NB4 (cell line): ENCODE results near the gene EXOSC7.
"Not testable (repeated sequence)": the region's sequence is repeated elsewhere in the genome, so short reads cannot be mapped to it uniquely, and the experiment has no call there.

Experiments used
- DNase-seq: peaks from one replicate; pipeline ENCODE4 v3.0.0; 2010; ENCODE audit warnings: low read depth
- H3K4me3 ChIP-seq: one replicate; pipeline ENCODE4 v1.5.1; 2011; ENCODE audit warnings: mild to moderate bottlenecking, low read depth, low read length, moderate library complexity
- MAX ChIP-seq: IDR thresholded peaks from 2 replicates; pipeline ENCODE4 v1.6.1; 2011; ENCODE audit warnings: low read depth, low read length
- MYC ChIP-seq: IDR thresholded peaks from 2 replicates; pipeline ENCODE4 v1.6.1; 2011; ENCODE audit warnings: low read depth, low read length
- POLR2A ChIP-seq: IDR thresholded peaks from 2 replicates; pipeline ENCODE4 v1.6.1; 2011; ENCODE audit warnings: mild to moderate bottlenecking; ENCODE audit not compliant: insufficient read length; ENCODE audit errors: extremely low read depth
- TF ChIP-seq, protein P1 (sequence below): IDR thresholded peaks from one replicate; pipeline ENCODE4 v1.5.1; 2012; ENCODE audit warnings: low read depth, low read length

EXOSC7 gene

DNA sequence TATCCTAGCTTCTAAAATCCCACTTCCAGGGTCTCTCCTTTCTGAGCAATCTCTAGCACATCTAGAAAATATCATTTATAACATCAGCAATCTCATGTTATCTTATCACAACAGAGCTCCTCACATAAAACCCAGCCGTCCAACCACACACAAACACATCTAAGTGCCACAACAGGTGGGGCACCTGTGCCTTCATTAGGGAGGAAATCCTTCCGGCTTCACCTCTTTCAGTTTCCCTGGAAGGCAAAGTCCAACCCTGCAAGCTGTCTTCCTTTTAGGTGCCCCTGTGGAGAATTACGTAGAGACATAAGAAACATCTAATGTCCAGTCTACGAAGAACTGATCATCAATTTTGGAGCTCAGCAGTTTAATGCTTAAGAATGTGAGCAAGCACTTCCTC is 1.6 kb upstream of the EXOSC7 start:
- peak overlapping the region; percentile 89 for H3K4me3 ChIP-seq
- TF ChIP-seq, protein P1, sequence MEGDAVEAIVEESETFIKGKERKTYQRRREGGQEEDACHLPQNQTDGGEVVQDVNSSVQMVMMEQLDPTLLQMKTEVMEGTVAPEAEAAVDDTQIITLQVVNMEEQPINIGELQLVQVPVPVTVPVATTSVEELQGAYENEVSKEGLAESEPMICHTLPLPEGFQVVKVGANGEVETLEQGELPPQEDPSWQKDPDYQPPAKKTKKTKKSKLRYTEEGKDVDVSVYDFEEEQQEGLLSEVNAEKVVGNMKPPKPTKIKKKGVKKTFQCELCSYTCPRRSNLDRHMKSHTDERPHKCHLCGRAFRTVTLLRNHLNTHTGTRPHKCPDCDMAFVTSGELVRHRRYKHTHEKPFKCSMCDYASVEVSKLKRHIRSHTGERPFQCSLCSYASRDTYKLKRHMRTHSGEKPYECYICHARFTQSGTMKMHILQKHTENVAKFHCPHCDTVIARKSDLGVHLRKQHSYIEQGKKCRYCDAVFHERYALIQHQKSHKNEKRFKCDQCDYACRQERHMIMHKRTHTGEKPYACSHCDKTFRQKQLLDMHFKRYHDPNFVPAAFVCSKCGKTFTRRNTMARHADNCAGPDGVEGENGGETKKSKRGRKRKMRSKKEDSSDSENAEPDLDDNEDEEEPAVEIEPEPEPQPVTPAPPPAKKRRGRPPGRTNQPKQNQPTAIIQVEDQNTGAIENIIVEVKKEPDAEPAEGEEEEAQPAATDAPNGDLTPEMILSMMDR: no peak
- TF ChIP-seq MAX (no peak), POLR2A (no peak), MYC (no peak)
- no peak for DNase-seq

DNA sequence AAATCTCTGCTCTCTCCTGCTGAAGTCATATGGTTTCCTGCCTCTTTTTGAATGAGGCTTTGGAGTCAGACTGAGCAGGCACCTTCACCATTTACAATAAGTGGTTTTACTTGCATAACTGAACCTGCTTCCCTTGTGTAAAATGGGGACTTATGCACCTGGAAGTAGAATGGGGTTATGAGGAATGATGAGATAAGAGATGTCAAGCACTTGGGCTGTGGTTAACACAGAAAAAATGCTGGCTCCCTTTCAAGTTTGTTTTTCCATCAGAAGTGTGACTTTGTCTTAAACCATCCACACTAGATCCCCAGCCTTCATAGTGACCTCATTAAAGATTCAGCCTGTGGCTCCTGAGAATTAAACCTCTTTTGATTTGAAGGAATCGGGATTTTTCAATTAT is 5.2 kb downstream of the EXOSC7 start:
- TF ChIP-seq MYC: no peak
- TF ChIP-seq, protein P1: no peak
- TF ChIP-seq MAX: no peak
- TF ChIP-seq POLR2A: no peak
- no peak overlapping the region for H3K4me3 ChIP-seq
- no peak for DNase-seq

- H3K4me3 ChIP-seq: no peak overlapping the region
- DNase-seq: no peak
- TF ChIP-seq, protein P1: no peak
- TF ChIP-seq MYC: no peak
- no peak for TF ChIP-seq POLR2A
- no peak for TF ChIP-seq MAX
These were observed 5.7 kb downstream of the EXOSC7 start for GRCh38 chr3:44981751-44982150.

GRCh38 chr3:44982817-44983216 is 6.8 kb downstream of the EXOSC7 start:
- H3K4me3 ChIP-seq: no peak overlapping the region
- DNase-seq: no peak
- TF ChIP-seq, protein P1: no peak
- TF ChIP-seq MYC: no peak
- TF ChIP-seq POLR2A: no peak
- no peak for TF ChIP-seq MAX

GRCh38 chr3:44983484-44983941 is 7.5 kb downstream of the EXOSC7 start:
- TF ChIP-seq POLR2A (no peak), MAX (no peak), MYC (no peak)
- TF ChIP-seq, protein P1: no peak
- H3K4me3 ChIP-seq: no peak overlapping the region
- DNase-seq: no peak

- peak; percentile 51 for DNase-seq
- no peak overlapping the region for H3K4me3 ChIP-seq
- TF ChIP-seq MYC (no peak), MAX (no peak)
- TF ChIP-seq, protein P1: no peak
These were observed 8.3 kb downstream of the EXOSC7 start for GRCh38 chr3:44984335-44984734.

- DNase-seq, H3K4me3 ChIP-seq: not testable (repeated sequence)
These were observed 10.3 kb downstream of the EXOSC7 start for GRCh38 chr3:44986330-44986729.
